ENCODE measurements around the gene RAET1E. TPM values are rescaled to one million over a fixed set of nuclear protein-coding genes. Genes with fewer than 3 reads are reported as not detected.
"Not testable (repeated sequence)": the region's sequence is repeated elsewhere in the genome, so short reads cannot be mapped to it uniquely, and the experiment has no call there.

RAET1E gene
- total RNA-seq, 1 experiment from 2014 or later, result not detected

DNA sequence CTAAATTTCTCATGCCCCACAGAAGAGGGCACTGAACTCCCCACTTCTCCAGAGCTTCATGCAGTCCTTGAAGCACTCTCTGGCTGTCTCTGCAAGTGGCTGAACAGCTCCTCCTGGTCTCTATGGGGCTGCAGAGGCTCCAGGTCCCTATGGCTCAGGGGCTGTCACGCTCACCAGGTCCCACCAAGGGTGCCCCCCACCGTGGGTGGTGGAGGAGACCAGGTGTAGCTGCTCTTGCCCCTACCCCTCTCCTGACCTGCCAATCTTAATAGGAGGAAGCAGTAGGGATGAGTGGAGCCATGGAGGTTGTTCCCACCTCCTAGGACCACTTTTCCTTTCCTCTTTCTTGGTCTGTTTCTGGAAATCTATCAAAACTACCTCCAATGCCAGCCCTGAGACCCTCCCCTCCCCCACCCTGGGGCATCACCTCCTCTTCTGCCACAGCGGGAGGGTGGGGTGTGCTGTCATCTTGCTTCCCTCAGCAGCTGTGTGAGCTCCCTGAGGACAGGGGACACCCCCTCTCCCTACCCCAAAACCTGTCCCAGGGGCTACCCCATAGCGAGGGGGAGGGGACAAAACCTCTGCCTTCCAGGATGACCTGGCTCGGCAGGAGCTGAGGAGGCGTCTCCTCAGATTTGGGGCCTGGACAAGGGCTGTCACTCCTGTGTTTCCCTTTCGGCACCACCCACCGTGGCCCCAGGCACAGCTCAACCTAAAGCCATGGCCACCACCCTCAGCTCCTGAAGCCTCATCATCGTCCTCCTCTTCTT, 12.0 kb upstream of the RAET1E start:
- Mint-ChIP-seq H3K4me3 (no peak overlapping the region), H3K27me3 (ENCODE audit: low read depth) (peaks cover 52% of the 10 kb centered on the region), H3K9me3 (peaks cover 31 to 40% of the 10 kb centered on the region in 2 experiments), H3K4me1 (no peaks in the 10 kb centered on the region), H3K27ac (no peak overlapping the region), H3K36me3 (ENCODE audit: insufficient read depth in 1 of 3, low read depth in 3 of 3) (peaks cover 4 to 7% (median 5%) of the 10 kb centered on the region in 3 experiments; a peak in 5 of 7 replicates)
- no peaks in the 10 kb centered on the region for H3K23me2 ChIP-seq (ENCODE audit: insufficient read length, low read depth, low read length, poor library complexity, severe bottlenecking)
- no peaks in the 10 kb centered on the region for H3K79me2 ChIP-seq (ENCODE audit: insufficient read depth, low read length)
- H3K56ac ChIP-seq (ENCODE audit: insufficient read length, low read depth, low read length), result no peak overlapping the region
- H2AFZ ChIP-seq (ENCODE audit: low read length), result no peak overlapping the region
- no peak for DNase-seq
- no peaks in the 10 kb centered on the region for H3K79me1 ChIP-seq (ENCODE audit: insufficient read depth, low read depth, low read length, poor library complexity, severe bottlenecking)
- H3K4me1 ChIP-seq (ENCODE audit: insufficient read depth, low read length), result no peaks in the 10 kb centered on the region
- no peak overlapping the region for H4K91ac ChIP-seq (ENCODE audit: insufficient read length, low read depth, low read length)
- H4K5ac ChIP-seq (ENCODE audit: insufficient read length, low read depth, low read length), result no peak overlapping the region
- H2BK12ac ChIP-seq (ENCODE audit: insufficient read length, low read depth, low read length), result no peak overlapping the region
- H4K8ac ChIP-seq (replicated peaks; ENCODE audit: insufficient read length, low read depth, low read length), result no peak overlapping the region
- H2BK20ac ChIP-seq (ENCODE audit: low read depth, low read length, poor library complexity, severe bottlenecking), result no peak overlapping the region
- peaks cover 2% of the 10 kb centered on the region for H4K20me1 ChIP-seq (ENCODE audit: control insufficient read depth, insufficient read depth, insufficient read length)
- H3K27me3 ChIP-seq (ENCODE audit: insufficient read depth, low read length), result no peaks in the 10 kb centered on the region
- H3K27ac ChIP-seq (ENCODE audit: insufficient read length, low read depth, low read length), result no peak overlapping the region
- H3K4ac ChIP-seq (ENCODE audit: low read depth, low read length), result no peak overlapping the region
- no peak overlapping the region for H2BK5ac ChIP-seq (ENCODE audit: insufficient read length, low read length)
- TF ChIP-seq, protein P1, sequence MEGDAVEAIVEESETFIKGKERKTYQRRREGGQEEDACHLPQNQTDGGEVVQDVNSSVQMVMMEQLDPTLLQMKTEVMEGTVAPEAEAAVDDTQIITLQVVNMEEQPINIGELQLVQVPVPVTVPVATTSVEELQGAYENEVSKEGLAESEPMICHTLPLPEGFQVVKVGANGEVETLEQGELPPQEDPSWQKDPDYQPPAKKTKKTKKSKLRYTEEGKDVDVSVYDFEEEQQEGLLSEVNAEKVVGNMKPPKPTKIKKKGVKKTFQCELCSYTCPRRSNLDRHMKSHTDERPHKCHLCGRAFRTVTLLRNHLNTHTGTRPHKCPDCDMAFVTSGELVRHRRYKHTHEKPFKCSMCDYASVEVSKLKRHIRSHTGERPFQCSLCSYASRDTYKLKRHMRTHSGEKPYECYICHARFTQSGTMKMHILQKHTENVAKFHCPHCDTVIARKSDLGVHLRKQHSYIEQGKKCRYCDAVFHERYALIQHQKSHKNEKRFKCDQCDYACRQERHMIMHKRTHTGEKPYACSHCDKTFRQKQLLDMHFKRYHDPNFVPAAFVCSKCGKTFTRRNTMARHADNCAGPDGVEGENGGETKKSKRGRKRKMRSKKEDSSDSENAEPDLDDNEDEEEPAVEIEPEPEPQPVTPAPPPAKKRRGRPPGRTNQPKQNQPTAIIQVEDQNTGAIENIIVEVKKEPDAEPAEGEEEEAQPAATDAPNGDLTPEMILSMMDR (conservative IDR thresholded peaks at IDR 0.05), result no peak
- H3K9ac ChIP-seq (ENCODE audit: extremely low read depth, insufficient read length, low read length), result no peak overlapping the region
- no peak overlapping the region for H3K23ac ChIP-seq (ENCODE audit: insufficient read length, low read depth, low read length)
- no peak overlapping the region for H3K18ac ChIP-seq (ENCODE audit: insufficient read length, low read depth, low read length)
- no peak overlapping the region for H3K4me2 ChIP-seq (ENCODE audit: insufficient read depth, insufficient read length, low read length)
- H3K9me3 ChIP-seq (ENCODE audit: control insufficient read depth, low read depth, low read length), result no peaks in the 10 kb centered on the region
- WGBS (ENCODE audit: extremely low coverage, insufficient read length, low lambda C conversion rate), result no CpG with 5 or more reads among the region's 9 CpGs
- no peak overlapping the region for H3K14ac ChIP-seq (ENCODE audit: insufficient read depth, low read length)
- H2AK5ac ChIP-seq (ENCODE audit: insufficient read length, low read length), result no peak overlapping the region
- H3T11ph ChIP-seq (ENCODE audit: low read length), result no peak overlapping the region
- no peak overlapping the region for H2BK15ac ChIP-seq (ENCODE audit: low read depth, low read length)
- H2BK120ac ChIP-seq (ENCODE audit: low read depth, low read length, poor library complexity, severe bottlenecking), result no peak overlapping the region

DNA sequence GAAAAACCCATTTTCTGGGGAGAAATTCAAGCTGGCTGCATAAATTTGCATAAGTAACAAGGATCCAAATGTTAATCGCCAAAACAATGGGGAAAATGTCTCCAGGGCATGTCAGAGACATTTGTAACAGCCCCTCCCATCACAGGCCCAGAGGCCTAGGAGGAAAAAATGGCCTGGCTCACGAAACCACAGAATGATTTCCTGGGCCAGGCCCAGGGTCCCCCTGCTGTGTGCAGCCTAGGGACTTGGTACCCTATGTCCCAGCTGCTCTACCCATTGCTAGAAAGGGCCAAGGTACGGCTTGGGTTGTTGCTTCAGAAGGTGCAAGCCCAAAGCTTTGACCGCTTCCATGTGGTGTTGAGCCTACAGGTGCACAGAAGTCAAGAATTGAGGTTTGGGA, 10.6 kb upstream of the RAET1E start:
- not testable (repeated sequence) for H2BK20ac ChIP-seq (ENCODE audit: low read depth, low read length, poor library complexity, severe bottlenecking); H3K4me3 Mint-ChIP-seq; H2BK15ac ChIP-seq (ENCODE audit: low read depth, low read length); H3K23ac ChIP-seq (ENCODE audit: insufficient read length, low read depth, low read length); H2BK12ac ChIP-seq (ENCODE audit: insufficient read length, low read depth, low read length); H3K27me3 ChIP-seq (ENCODE audit: insufficient read depth, low read length); H3K4me1 Mint-ChIP-seq; H3K79me2 ChIP-seq (ENCODE audit: insufficient read depth, low read length); H3K56ac ChIP-seq (ENCODE audit: insufficient read length, low read depth, low read length); H2AK5ac ChIP-seq (ENCODE audit: insufficient read length, low read length); H4K8ac ChIP-seq (replicated peaks; ENCODE audit: insufficient read length, low read depth, low read length); H3K18ac ChIP-seq (ENCODE audit: insufficient read length, low read depth, low read length); H3K27ac Mint-ChIP-seq; H3K4ac ChIP-seq (ENCODE audit: low read depth, low read length); H3K9ac ChIP-seq (ENCODE audit: extremely low read depth, insufficient read length, low read length); H3K9me3 ChIP-seq (ENCODE audit: control insufficient read depth, low read depth, low read length); H2BK120ac ChIP-seq (ENCODE audit: low read depth, low read length, poor library complexity, severe bottlenecking); DNase-seq; H3K14ac ChIP-seq (ENCODE audit: insufficient read depth, low read length); H2BK5ac ChIP-seq (ENCODE audit: insufficient read length, low read length); H3K79me1 ChIP-seq (ENCODE audit: insufficient read depth, low read depth, low read length, poor library complexity, severe bottlenecking); H3K36me3 Mint-ChIP-seq (ENCODE audit: insufficient read depth in 1 of 3, low read depth in 3 of 3); H3K4me2 ChIP-seq (ENCODE audit: insufficient read depth, insufficient read length, low read length); H3T11ph ChIP-seq (ENCODE audit: low read length); H4K5ac ChIP-seq (ENCODE audit: insufficient read length, low read depth, low read length); H2AFZ ChIP-seq (ENCODE audit: low read length); H3K27ac ChIP-seq (ENCODE audit: insufficient read length, low read depth, low read length); H4K20me1 ChIP-seq (ENCODE audit: control insufficient read depth, insufficient read depth, insufficient read length); H3K23me2 ChIP-seq (ENCODE audit: insufficient read length, low read depth, low read length, poor library complexity, severe bottlenecking); H4K91ac ChIP-seq (ENCODE audit: insufficient read length, low read depth, low read length); H3K4me1 ChIP-seq (ENCODE audit: insufficient read depth, low read length)
- no CpG with 5 or more reads among the region's 4 CpGs for WGBS (ENCODE audit: extremely low coverage, insufficient read length, low lambda C conversion rate)
- Mint-ChIP-seq H3K27me3 (ENCODE audit: low read depth) (peaks cover 39% of the 10 kb centered on the region), H3K9me3 (peaks cover 31 to 40% of the 10 kb centered on the region in 2 experiments)
